HEK293 (cell line): ENCODE data around the gene ALKBH2.

Source experiments
- CTCF ChIA-PET: fragments of 350-600 bp; formaldehyde crosslinking; extraction: SDS; loops from one replicate; lab custom pipeline; 2021; ENCODE audit warnings: antibody characterized with exemption; lab: Yijun Ruan, JAX
- POLR2A ChIA-PET: fragments of 300-600 bp; formaldehyde crosslinking; extraction: SDS; loops from one replicate; lab custom pipeline; 2020; ENCODE audit warnings: antibody characterized with exemption, inconsistent platforms; lab: Yijun Ruan, JAX
- H3K27ac ChIP-seq: fragments of 200-500 bp; sonication (Bioruptor generic); 2 replicates; pipeline ENCODE4 v1.5.1; 2014; ENCODE audit warnings: low read depth, low read length, control low read depth, inconsistent platforms; ENCODE audit errors: extremely low read depth
- H3K36me3 ChIP-seq, 2 experiments: fragments of 200-500 bp in 1 of 2; sonication (Bioruptor generic) in 1 of 2; 1 replicate in 1 of 2; 2 replicates in 1 of 2; pipeline ENCODE4 v1.5.1; 2014 to 2017; ENCODE audit warnings: inconsistent platforms in 2 of 2, low read length in 2 of 2; ENCODE audit not compliant: control insufficient read depth in 2 of 2, insufficient read depth in 1 of 2
- H3K4me1 ChIP-seq: fragments of 200-500 bp; sonication (Bioruptor generic); 2 replicates; pipeline ENCODE4 v1.5.1; 2014; ENCODE audit warnings: mild to moderate bottlenecking, low read length, inconsistent platforms; ENCODE audit not compliant: control insufficient read depth, insufficient read depth
- H3K4me3 ChIP-seq: 2 replicates; pipeline ENCODE4 v1.5.1; 2011; ENCODE audit warnings: low read depth, mild to moderate bottlenecking, control low read depth, low read length, moderate library complexity
- H3K9me3 ChIP-seq: fragments of 200-500 bp; sonication (Bioruptor generic); 2 replicates; pipeline ENCODE4 v1.5.1; 2014; ENCODE audit warnings: low read depth, low read length, inconsistent platforms; ENCODE audit not compliant: control insufficient read depth, insufficient read depth
- GLIS2 ChIP-seq: fragments of 450-650 bp; formaldehyde crosslinking; IDR thresholded peaks from 2 replicates; pipeline ENCODE4 v1.5.1; 2016; ENCODE audit warnings: missing biosample characterization, missing genetic modification characterization
- HIC1 ChIP-seq: fragments of 450-650 bp; formaldehyde crosslinking; IDR thresholded peaks from 2 replicates; pipeline ENCODE4 v1.5.1; 2016; ENCODE audit warnings: missing biosample characterization, missing genetic modification characterization
- IKZF3 ChIP-seq: fragments of 450-650 bp; IDR thresholded peaks from 2 replicates; pipeline ENCODE4 v1.5.0; 2018; ENCODE audit warnings: missing biosample characterization, mild to moderate bottlenecking, missing genetic modification characterization, moderate library complexity
- KLF1 ChIP-seq: fragments of 450-650 bp; formaldehyde crosslinking; IDR thresholded peaks from 2 replicates; pipeline ENCODE4 v1.5.1; 2016; ENCODE audit warnings: missing biosample characterization, missing genetic modification characterization
- PATZ1 ChIP-seq: fragments of 450-650 bp; formaldehyde crosslinking; IDR thresholded peaks from 2 replicates; pipeline ENCODE4 v1.5.1; 2016; ENCODE audit warnings: missing biosample characterization, missing genetic modification characterization
- PBX3 ChIP-seq: sonication (generic); formaldehyde crosslinking; IDR thresholded peaks from 2 replicates; pipeline ENCODE4 v1.8.1; 2022; ENCODE audit warnings: mild to moderate bottlenecking, moderate library complexity, missing genetic modification reagents
- RBAK ChIP-seq: fragments of 450-650 bp; formaldehyde crosslinking; IDR thresholded peaks from 2 replicates; pipeline ENCODE4 v1.5.1; 2016; ENCODE audit warnings: missing biosample characterization, missing genetic modification characterization
- SALL2 ChIP-seq: fragments of 450-650 bp; formaldehyde crosslinking; IDR thresholded peaks from 2 replicates; pipeline ENCODE4 v1.5.0; 2017; ENCODE audit warnings: missing biosample characterization, mild to moderate bottlenecking, missing genetic modification characterization, borderline replicate concordance
- SP3 ChIP-seq: fragments of 450-650 bp; formaldehyde crosslinking; IDR thresholded peaks from 2 replicates; pipeline ENCODE4 v1.5.1; 2016; ENCODE audit warnings: missing biosample characterization, missing genetic modification characterization
- ZFHX2 ChIP-seq: fragments of 450-650 bp; formaldehyde crosslinking; conservative IDR thresholded peaks from 2 replicates; pipeline ENCODE4 v1.5.1; 2016; ENCODE audit warnings: missing biosample characterization, missing genetic modification characterization
- ZNF16 ChIP-seq: fragments of 450-650 bp; formaldehyde crosslinking; IDR thresholded peaks from 2 replicates; pipeline ENCODE4 v1.5.1; 2016; ENCODE audit warnings: low read depth, missing biosample characterization, missing genetic modification characterization
- ZNF214 ChIP-seq: fragments of 450-650 bp; formaldehyde crosslinking; IDR thresholded peaks from 2 replicates; pipeline ENCODE4 v1.5.1; 2017; ENCODE audit warnings: missing biosample characterization, mild to moderate bottlenecking, missing genetic modification characterization, borderline replicate concordance
- ZNF341 ChIP-seq: fragments of 450-650 bp; formaldehyde crosslinking; IDR thresholded peaks from 2 replicates; pipeline ENCODE4; 2016; ENCODE audit warnings: low read depth, missing biosample characterization, missing genetic modification characterization
- ZNF48 ChIP-seq: fragments of 450-650 bp; formaldehyde crosslinking; IDR thresholded peaks from 2 replicates; pipeline ENCODE4 v1.5.1; 2016; ENCODE audit warnings: missing biosample characterization, missing genetic modification characterization
- ZNF600 ChIP-seq: fragments of 450-650 bp; formaldehyde crosslinking; IDR thresholded peaks from 2 replicates; pipeline ENCODE4 v1.5.1; 2016; ENCODE audit warnings: missing biosample characterization, missing genetic modification characterization
- ZNF629 ChIP-seq: fragments of 450-650 bp; formaldehyde crosslinking; IDR thresholded peaks from 2 replicates; pipeline ENCODE4 v1.5.1; 2017; ENCODE audit warnings: missing biosample characterization, missing genetic modification characterization
- ZNF747 ChIP-seq: fragments of 450-650 bp; formaldehyde crosslinking; IDR thresholded peaks from 2 replicates; pipeline ENCODE4 v1.5.1; 2016; ENCODE audit warnings: missing biosample characterization, missing genetic modification characterization
- ZNF76 ChIP-seq: fragments of 450-650 bp; formaldehyde crosslinking; IDR thresholded peaks from 2 replicates; pipeline ENCODE4; 2016; ENCODE audit warnings: low read depth, missing biosample characterization, missing genetic modification characterization, borderline replicate concordance
- ZNF791 ChIP-seq: fragments of 450-650 bp; formaldehyde crosslinking; IDR thresholded peaks from 2 replicates; pipeline ENCODE4 v1.5.1; 2016; ENCODE audit warnings: missing biosample characterization, missing genetic modification characterization
- ZNF843 ChIP-seq: fragments of 450-650 bp; formaldehyde crosslinking; IDR thresholded peaks from 2 replicates; pipeline ENCODE4 v1.5.1; 2016; ENCODE audit warnings: missing biosample characterization, missing genetic modification characterization
- TF ChIP-seq, protein P1 (sequence below): fragments of 450-650 bp; formaldehyde crosslinking; IDR thresholded peaks from 2 replicates; pipeline ENCODE4 v1.5.1; 2016; ENCODE audit warnings: missing biosample characterization, missing genetic modification characterization
- TF ChIP-seq, protein P2 (sequence below): fragments of 450-650 bp; formaldehyde crosslinking; IDR thresholded peaks from 2 replicates; pipeline ENCODE4 v1.5.1; 2016; ENCODE audit warnings: missing biosample characterization, missing genetic modification characterization

The ALKBH2 gene

GRCh38 chr12:109110988-109111495 is 17.8 kb upstream of the ALKBH2 start (continued):
- peak; percentile 65 for TF ChIP-seq ZNF629 (tag by site-specific recombination)
- peak; percentile 58; the same call in 1 of the 2 replicates for TF ChIP-seq ZNF341
- no peak for TF ChIP-seq ZNF76 (tag by site-specific recombination)
- peak; percentile 72 for TF ChIP-seq GLIS2 (tag by site-specific recombination)
- TF ChIP-seq SP3 (tag by site-specific recombination) = peak; percentile 29; the same call in 1 of the 2 replicates
- no peak for TF ChIP-seq ZNF843 (tag by site-specific recombination)
- 0 out of 2 replicates have a peak, but pooled peaks have one; percentile 30 for TF ChIP-seq IKZF3 (tag by site-specific recombination)
- TF ChIP-seq ZNF600 = 0 out of 2 replicates have a peak, but pooled peaks have one; percentile 34
- TF ChIP-seq ZFHX2 (tag by site-specific recombination) = no peak
- TF ChIP-seq ZNF16 (tag by site-specific recombination) = no peak
- TF ChIP-seq PBX3 (CRISPR knock-in tag) = 0 out of 2 replicates have a peak, but pooled peaks have one; percentile 60

GRCh38 chr12:109109746-109110350 is 16.6 kb upstream of the ALKBH2 start:
- ChIA-PET POLR2A (interaction anchor here (0.7 kb wide), 1 partner anchor 441 kb away, joined by 4 read pairs; no protein-coding TSS in a partner anchor), CTCF (interaction anchor here (0.6 to 0.9 kb wide), 2 partner anchors 11 to 259 kb away, joined by 3 read pairs; no protein-coding TSS in a partner anchor)
- peak overlapping the region; percentile 46; the same call in 1 of the 2 replicates for H3K27ac ChIP-seq
- no peak overlapping the region for H3K4me3 ChIP-seq
- no peak for TF ChIP-seq ZNF76 (tag by site-specific recombination)
- TF ChIP-seq ZNF341 = peak; percentile 60
- H3K4me1 ChIP-seq = peaks cover 11% of the 10 kb centered on the region
- no peaks in the 10 kb centered on the region for H3K9me3 ChIP-seq
- peaks cover 31 to 51% of the 10 kb centered on the region in 2 experiments for H3K36me3 ChIP-seq

GRCh38 chr12:109105176-109105575 is 11.9 kb upstream of the ALKBH2 start:
- ChIA-PET CTCF (no interaction called here), POLR2A (no interaction called here)
- Histone ChIP-seq H3K27ac (no peak overlapping the region), H3K4me1 (peaks cover 2% of the 10 kb centered on the region), H3K36me3 (peaks cover 73 to 94% of the 10 kb centered on the region in 2 experiments), H3K4me3 (no peak overlapping the region), H3K9me3 (no peaks in the 10 kb centered on the region)
- TF ChIP-seq ZNF214 (tag by site-specific recombination) (no peak), ZNF747 (tag by site-specific recombination) (no peak), RBAK (tag by site-specific recombination) (no peak), KLF1 (tag by site-specific recombination) (no peak), PATZ1 (tag by site-specific recombination) (no peak), ZNF48 (tag by site-specific recombination) (no peak), SALL2 (tag by site-specific recombination) (no peak), HIC1 (tag by site-specific recombination) (no peak), ZNF791 (tag by site-specific recombination) (no peak)
- TF ChIP-seq, protein P1, sequence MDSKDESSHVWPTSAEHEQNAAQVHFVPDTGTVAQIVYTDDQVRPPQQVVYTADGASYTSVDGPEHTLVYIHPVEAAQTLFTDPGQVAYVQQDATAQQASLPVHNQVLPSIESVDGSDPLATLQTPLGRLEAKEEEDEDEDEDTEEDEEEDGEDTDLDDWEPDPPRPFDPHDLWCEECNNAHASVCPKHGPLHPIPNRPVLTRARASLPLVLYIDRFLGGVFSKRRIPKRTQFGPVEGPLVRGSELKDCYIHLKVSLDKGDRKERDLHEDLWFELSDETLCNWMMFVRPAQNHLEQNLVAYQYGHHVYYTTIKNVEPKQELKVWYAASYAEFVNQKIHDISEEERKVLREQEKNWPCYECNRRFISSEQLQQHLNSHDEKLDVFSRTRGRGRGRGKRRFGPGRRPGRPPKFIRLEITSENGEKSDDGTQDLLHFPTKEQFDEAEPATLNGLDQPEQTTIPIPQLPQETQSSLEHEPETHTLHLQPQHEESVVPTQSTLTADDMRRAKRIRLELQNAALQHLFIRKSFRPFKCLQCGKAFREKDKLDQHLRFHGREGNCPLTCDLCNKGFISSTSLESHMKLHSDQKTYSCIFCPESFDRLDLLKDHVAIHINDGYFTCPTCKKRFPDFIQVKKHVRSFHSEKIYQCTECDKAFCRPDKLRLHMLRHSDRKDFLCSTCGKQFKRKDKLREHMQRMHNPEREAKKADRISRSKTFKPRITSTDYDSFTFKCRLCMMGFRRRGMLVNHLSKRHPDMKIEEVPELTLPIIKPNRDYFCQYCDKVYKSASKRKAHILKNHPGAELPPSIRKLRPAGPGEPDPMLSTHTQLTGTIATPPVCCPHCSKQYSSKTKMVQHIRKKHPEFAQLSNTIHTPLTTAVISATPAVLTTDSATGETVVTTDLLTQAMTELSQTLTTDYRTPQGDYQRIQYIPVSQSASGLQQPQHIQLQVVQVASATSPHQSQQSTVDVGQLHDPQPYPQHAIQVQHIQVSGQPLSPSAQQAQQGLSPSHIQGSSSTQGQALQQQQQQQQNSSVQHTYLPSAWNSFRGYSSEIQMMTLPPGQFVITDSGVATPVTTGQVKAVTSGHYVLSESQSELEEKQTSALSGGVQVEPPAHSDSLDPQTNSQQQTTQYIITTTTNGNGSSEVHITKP (tag by site-specific recombination) = no peak
- TF ChIP-seq, protein P2, sequence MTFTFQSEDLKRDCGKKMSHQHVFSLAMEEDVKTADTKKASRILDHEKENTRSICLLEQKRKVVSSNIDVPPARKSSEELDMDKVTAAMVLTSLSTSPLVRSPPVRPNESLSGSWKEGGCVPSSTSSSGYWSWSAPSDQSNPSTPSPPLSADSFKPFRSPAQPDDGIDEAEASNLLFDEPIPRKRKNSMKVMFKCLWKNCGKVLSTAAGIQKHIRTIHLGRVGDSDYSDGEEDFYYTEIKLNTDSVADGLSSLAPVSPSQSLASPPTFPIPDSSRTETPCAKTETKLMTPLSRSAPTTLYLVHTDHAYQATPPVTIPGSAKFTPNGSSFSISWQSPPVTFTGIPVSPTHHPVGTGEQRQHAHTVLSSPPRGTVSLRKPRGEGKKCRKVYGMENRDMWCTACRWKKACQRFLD (tag by site-specific recombination) = no peak
